Measurements from ENCODE around the gene INAFM1.

INAFM1 gene

DNA sequence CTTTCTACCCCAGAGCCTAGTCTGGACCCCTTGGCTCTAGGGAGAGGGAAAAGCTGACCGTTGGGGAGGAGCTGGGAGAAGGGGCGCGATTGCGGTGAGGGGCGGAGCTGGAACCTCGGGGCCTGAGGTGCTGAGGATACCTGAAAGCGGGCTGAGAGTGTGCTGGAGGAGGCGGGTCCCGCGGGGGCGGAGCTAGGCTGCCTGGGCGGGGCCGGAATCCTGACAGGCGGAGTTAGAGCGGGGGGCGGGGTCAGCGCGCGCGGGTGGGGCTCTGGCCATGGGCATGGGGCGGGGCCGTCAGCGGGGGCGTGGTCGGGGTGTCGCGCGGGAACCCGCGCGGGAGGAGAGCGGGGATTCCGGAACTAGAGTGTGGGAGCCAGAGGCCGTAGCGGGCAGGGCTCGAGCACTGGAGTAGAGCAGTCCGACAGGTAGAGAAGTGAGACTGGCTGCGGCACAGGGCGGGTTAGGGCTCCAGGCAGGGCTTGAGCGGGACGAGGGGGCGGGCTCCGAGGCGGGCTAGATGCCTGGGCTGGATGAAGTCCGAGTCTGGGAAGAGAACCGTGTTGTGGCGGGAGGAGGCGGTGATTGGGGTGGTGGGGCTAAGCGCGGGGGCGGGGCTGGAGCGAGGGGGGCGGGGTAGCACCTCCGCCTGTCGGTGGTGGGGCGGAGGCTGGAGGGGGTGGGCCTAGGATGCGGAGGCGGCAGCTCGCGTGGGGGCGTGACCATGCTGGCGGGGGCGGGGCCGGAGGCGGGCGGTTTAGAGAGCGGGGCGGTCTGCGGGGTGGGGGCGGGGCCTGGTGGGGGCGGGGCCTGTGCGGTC lies at the start of gene INAFM1:
TSS of gene INAFM1 (plus strand) at position 815 of the 820 bp plus-strand sequence. CDS start 35 bp downstream, outside the sequence.
- DNase-seq, result peak; percentile 49

DNA sequence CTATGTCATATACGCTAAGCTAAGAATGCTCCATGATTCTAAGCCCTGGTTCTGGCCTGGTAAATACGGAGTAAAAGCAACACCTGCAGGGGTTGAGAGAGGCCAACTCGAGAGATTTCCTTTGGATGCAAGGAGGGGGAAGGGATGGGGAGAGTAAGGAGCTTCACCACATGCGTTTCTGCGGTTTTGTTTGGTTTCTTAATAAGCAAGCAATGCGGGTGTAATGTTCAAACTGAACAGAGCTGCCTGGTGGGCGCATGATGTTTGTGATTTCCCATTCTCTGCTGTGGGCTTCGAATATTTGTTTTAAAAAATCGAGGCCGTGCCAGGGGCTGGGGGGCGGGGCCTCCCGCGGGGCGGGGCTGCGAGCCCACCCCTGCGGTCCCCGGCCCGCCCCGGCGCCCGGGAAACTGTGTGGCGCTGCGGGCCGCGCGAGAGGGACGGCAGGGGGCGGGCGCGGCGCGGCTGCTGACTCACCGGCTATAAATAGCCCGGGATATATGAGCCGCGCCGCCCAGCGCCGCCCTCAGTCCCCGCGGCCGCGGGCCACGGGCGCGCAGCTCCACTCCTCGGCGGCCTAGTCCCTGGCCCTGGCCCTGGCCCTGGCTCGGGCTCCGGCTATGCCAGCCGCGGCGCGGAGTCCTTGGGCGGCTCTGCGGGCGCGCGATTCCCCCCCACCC lies 48.8 kb upstream of the INAFM1 start:
- DNase-seq, result peak; percentile 83

DNA sequence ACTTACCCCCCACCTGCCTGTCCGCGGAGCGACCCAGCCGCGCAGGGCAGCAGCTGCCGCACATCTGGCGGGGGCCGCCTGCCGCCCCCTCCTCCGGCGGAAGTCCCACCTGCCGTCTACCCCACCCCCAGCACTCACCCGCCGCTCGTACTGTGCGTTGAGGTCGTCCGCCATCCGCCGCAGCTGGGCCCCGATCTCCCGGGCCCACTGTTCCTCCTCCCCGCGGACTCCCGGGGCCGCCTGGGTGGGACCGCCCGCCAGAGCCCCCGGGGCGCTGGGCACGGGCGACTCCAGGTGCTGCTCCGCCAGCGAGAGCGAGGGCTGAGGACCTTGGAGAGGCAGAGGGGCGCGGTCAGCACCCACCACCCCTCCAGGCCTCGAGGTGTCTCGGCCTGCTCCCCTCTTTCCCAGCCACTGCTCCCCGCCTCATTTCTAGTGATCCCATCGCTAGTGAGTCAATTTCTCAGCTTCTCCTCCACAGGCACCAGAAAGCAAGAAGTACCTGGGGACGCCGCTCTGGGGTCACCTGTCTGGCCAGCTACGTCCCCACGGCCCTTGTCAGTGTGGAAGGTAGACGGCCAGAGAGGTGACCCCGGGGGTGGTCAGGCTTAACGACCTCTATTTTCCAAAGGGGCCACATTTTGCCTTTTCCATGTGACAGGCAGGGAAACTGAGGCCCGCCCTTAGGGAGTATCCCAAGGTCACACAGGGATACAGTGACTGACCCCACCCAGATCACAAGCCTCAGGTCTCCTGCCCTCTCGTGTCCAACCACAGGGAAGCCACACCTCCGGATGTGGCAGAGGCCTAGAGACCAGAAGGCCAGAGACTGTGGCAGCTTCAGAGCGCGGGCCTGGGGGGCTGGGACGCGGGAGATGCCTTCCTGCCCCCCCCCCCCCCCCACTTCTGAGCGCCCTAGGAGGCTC lies 48.0 kb upstream of the INAFM1 start:
- peak; percentile 48 for DNase-seq

DNA sequence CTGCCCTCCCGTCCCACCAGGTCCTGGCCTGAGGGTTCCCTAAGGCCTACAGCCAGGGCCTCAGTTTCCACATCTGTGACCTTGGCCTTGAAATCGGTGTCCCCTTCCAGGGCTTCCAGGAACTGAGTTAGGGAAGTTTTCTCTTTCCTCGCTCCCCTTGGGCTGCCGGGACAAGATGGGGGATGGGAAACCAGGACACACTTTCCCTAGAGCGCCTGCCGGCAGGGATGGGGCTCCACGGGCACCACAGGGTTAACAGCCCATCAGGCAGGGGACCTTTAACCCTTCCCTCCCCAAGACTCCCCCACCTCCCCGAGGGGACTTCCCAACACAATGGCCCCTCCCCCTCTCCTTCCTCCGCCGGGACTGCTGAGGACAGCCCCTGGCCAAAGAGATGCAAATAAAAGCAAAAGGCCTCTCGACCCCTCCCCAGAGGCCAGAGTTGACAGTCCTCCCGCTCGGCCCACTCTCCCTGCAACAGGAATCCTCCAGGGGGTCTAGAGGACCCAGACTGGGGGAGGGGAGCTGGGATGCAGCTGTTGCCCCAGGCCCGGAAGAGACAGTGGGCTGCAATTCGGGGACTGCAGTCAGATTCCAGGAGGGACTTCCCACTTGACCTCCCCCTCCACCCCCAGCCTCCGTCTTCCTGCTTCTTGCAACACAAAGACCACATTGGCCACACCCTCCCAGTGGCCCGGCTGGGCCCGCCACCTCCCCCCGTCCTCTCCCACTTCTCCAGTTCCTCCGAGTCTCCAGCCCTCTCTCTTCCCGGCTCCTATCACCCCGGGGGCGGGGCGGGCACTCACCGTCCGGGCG lies 47.1 kb upstream of the INAFM1 start:
- peak; percentile 87 for DNase-seq

DNA sequence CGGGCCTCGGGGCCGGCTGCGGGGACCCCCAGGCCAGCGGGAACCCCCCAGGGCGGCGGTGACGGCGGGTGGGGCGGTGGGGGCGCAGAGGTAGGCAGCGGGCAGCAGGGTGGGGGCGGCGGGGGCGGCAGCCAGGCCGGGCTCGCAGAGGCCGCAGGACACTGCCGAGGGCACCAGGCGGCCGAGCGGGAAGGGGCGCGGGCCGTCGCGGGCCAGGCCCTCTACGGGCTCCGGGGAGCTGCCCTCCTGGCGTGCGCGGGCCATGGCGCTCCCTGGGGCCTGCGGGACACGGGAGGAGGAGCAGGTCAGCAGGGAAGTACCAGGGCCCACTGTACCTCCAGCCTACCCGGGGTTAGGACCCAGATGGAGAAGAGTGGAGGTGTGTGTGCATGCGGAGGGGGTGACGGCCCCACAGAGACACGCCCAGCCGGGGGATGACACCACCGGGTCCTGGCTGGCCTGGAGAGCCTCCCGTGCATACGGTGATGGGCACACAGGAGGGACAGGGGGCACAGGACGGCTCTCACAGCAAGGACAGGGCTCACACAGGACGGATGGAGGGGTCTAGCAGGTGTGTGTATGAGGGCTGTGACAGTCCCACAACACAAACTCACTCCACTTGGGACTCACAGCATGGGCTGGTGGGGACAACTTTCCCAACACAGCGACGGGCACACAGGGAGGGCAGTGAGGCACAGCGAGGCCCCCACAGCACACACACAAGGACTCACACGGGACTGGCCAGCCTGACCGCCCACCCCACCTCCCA lies 46.3 kb upstream of the INAFM1 start:
- peak; percentile 23 for DNase-seq

DNA sequence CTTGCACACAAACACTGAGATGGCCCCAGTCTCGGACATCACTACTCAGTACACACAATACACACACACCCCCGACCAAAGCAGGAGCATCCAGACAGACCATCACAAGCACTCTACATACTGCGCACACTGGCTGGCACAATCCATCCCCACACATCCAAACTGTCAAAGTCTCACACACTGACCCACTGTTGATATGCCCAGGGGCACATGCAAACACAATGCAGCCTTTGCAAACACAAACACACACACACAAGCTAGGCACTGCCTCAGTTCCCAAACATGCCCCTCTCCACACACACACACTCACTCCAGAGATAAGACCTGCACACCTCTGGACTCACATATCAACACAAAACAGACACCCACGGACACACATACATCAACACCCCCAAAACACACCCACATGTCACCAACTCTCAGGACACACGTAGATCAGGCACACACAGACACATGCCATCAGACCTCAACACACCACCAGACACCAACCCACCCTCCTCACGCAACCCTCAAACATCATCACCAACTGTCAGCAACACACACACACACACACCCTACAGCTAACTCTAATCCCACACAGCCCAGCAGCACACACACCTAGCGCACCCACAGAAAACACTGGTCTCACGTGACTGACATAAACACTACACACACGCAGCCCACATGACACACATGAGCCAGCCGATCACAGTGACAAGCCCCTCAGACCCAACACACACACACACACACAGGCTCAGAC lies 45.6 kb upstream of the INAFM1 start:
- DNase-seq, result no peak

DNA sequence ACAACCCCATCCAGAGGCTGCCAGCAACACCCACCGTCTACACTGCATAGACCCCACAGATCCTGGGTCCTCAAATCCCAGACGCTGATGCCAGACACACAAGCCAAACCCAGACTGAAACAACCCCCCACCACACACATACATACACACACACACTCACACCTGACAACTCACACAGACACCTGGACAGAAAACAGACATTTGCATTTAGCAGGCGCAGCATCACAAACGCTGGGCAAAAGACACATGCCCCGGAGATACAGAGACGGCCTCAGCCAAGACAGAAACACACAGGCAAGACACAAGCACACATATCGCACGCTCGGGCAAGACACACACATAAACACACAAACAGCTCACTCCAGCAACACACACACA lies 45.0 kb upstream of the INAFM1 start:
- DNase-seq, result no peak

DNA sequence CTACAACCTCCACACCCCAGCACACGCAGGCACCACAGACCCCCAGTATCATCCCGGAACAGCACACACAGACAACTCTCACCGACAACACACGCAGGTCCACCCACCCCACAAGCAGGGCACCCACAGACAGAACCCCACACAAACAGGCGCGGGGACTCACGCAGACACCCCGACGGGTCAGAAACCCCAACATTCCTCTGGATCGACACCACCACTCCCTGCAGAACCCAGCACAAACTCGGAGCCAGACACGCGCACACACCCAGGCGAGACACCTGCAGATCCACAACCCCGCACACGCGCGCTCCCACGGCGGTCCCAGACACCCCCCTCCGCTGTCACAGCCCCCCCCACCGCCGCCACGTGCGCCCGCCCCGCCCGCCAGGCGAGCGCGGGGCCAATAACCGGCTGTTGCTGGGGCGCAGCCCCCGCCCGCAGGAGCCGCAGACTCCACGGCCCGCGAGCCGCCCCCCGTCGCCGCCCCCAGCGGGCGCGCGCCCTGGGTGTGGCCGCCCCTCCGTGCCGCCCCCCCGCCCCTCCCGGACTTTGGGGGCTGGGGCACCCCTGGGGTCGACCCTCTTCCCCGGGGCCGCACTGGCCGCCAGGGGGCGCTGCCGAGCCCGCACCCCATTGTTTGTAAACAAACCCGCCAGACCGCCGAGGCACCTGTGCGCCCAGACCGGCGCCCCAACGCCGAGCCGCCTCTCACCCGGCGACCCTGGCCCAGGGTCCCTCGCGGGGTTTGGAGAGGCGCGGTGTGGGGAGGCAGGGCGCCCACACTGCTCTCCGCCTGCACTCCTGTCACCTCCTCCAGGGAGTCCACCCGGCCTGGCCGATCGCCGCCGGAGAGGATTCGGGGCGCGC lies 44.4 kb upstream of the INAFM1 start:
- DNase-seq, result no peak

DNA sequence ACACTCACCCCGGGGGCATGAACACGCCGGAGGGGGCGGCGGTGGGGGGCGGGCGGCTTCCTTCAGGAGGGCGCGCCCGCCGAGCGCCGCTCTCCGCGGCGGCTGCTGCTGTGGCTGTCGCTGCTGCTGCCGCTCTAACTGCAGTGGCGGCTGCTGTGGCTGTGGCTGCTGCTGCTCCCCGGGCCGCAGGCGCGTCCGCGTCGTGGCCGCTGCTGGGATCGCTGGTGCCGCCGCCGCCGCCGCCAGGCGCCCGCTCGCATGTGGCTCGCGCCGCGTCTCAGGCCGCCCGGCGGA lies 43.8 kb upstream of the INAFM1 start, which contains the start of gene BBC3:
TSS of gene BBC3 (minus strand) at position 279 of the 294 bp plus-strand sequence. CDS start 2,768 bp downstream, outside the sequence.
- no peak for DNase-seq

DNA sequence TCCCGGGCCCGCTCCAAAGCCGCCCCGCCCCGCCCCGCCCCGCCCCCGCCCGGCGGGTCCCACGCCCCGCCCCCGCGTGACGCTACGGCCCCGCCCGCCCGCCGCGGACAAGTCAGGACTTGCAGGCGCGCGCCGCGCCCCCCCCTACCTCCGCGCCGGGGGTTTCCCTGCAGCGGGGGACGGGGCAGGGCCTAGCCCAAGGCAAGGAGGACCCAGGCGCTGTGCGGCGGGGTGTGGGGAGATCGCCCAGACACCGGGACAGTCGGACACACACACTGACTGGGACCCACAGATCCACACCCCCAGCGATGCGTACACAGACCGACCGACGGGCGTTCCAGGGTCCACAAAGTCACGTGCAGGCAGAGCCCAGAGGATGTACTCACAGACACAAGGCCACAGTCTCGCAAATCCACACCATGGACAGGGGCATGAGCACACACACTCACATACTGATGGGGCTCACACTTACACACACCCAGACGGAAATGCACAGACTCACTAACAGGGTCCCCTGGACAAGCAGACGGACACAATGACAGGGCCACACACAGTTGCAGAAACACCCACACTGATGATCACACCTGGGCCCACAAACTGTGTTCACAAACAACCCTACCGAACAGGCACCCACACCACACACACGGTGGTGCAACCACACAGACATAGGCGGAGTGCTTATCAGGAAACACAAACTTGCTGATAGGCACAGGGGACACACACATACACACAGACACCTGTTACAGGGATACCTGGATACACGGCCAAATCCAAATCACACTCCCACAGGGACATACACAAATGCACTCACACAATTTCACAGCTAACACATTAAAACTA lies 43.2 kb upstream of the INAFM1 start:
- DNase-seq, result peak; percentile 49

DNA sequence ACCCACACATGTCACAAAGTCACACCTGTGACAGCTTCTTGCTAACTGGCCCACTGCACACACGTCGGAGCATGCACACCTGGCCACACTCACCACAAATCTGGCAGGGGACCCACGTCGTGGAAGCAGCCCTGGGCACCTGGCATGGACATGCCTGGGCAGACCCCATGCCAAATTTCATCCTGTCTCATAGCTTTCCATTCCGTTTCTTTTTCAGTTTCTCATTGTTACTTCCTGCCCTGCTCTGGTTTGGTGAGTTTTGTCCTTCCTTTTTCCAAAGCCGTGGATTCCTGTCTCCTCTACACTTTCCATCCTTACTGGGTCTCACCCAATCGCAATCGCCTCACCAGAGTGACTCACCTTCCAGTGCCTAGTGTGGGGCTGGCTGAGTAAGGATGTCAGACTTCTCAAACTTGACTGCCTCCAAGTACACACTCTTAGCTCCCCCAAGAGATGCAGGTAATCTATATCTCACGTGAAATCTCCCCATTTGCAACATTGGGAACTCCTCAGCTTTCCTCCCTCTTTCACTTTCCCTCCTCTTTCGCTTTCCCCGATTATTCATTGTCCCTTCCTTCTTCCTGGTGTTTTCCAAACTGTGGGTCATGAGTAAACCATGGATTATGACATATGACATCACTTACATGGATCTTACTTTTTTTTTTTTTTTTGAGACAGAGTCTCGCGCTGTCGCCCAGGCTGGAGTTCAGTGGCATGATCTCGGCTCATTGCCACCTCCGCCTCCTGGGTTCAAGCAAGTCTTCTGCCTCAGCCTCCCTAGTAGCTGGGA lies 42.1 kb upstream of the INAFM1 start:
- DNase-seq, result no peak

DNA sequence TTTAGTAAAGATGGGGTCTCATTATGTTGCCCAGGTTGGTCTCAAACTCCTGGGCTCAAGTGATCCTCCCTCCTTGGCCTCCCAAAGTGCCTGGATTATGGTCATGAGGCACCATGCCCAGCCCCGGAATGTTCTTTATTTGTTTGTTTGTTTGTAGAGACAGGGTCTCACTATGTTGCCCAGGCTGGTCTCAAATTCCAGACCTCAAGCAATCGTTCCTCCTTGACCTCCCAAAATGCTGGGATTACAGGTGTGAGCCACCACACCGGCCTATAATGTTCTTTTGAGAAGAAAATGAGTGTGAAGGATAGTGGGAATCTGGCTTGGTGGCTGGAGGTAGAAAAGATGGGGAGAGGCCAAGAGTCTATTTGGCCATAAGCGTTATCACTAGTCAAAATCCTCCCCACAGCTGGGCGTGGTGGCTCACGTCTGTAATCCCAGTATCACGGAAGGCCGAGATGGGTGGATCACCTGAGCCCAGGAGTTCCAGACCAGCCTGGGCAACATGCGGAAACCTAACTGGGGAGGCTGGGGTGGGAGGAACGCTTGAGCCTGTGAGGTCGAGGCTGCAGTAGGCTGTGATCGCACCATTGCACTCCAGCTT lies 38.5 kb upstream of the INAFM1 start:
- no peak for DNase-seq

DNA sequence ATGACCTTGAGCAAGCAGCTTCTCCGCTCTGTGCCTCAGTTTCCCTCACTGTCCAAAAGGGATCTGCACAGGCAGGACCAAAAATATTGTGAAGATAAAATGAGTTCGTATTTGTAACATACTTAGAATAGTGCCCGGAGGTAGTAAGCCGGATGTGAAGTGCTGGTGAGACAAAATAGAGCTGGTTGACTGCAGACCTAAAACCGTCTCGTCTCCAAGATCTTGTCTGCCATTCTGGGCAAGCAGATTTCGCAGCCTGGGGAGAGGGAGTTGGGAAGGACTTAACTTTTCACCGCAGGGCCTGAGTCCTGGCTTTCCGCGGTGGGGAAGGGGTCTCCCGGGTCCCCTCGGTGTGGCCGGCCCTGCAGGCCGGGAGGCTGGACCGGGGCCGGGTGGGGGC lies 35.5 kb upstream of the INAFM1 start:
- no peak for DNase-seq

DNA sequence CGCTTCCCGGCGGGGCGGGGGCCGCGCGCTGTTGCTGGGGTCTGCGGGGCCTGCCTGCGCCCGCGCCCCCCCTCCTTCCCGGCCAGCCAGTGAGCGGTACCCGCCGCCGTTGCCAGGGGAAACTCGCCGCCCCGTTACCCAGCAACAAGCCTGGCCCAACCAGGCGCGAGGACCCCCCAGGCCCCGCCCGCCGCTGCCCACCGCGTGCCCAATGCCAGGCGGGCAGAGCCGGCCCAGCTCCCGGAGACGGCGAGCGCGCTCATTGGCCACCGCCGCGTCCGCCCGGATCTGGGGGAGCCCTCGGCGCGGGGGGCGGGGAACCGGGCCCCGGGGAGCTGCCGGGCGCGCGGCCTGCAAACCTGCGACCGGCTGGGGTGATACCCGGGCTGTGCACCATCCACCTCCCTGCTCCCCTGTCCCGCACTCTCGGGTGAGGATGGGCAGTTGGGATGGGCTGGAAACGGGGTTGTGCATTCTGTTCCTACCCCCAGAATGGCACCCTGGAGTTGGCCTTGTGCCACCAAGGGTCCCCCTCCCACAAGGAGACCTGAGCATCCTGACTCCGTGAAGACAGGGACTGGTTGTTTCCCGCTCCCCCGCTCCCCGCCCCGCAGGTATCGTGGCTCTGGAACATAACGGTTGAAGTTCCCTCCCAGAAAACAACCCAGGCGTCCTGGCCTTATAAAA lies 34.9 kb upstream of the INAFM1 start:
- peak; percentile 18 for DNase-seq

DNA sequence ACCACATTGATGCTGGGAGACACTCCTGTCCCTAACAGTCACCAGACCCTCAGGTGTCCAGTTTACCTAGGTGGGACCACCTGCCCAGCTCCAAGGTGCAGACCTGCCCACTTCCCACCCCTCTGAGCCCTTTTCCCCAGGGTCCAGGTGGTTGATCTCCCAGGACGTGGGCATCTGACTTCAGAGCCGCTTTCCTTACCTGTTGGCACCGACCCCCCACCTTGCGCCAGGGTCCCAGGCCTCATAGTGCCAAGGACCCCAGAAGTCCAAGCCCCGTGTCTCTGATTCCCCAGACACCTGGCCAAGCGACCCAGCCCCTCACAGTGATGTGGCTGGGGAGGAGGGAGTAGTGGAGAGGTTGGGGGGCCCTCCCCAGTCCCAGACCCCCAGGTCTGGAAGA lies 34.1 kb upstream of the INAFM1 start:
- no peak for DNase-seq

DNA sequence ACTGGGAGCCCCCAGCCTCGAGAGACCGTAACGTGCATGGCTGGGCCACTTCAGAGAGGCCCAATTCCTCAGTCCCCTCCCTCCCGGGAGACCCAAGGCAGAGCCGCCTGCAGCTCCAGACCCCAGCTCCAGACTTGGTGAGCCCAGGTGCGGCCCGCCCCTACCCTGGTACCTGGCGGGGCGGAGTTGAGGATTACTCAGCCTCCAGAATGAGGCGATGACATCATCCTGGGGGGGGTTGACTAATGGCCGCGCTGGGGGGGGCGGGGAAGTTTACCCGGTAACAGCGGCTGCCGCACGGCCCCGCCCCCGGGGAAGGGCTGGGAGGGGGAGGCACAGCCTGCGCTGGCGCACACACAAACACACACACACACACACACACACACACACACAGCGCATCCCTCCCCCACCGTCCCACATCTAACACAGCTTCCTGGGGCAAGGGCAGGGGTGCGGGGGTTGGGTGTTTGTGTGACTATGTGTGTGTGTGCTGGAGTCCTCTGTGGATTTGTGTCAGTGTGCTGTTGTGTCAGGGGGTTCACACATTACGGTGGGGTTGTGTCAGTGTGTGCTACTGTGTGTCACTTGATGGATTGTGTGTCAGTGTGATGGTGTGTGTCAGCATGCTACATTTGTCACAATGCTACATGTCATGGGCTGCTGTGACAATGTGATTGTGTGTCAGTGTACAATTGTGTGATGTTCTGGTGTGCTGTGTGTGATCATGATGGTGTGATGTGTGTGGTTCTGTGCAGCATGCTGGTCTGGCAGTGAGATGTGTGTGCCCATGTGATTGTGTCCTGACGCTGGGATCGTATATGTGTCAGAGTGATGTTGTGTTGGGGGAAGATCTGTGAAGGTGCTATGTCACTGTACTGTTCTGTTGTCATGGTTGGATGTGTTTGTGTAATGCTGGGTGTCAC lies 33.4 kb upstream of the INAFM1 start:
- peak; percentile 87 for DNase-seq

Measured in NCI-H510A treated with DMSO at 0.1 percent for 48 hours (cell line).